SK-N-SH (cell line): ENCODE results near the gene SLC25A53.

Source experiments
- EP300 ChIP-seq, 2 experiments: IDR thresholded peaks; 2 replicates each; pipeline versions ENCODE4 v1.4.0 to v1.6.1; 2012; ENCODE audit warnings: borderline replicate concordance in 1 of 2, low read depth in 1 of 2, low read length in 1 of 2
- TF ChIP-seq, protein P1 (sequence below): IDR thresholded peaks from 2 replicates; pipeline ENCODE4 v1.4.0; 2012; ENCODE audit warnings: low read depth, borderline replicate concordance
- TF ChIP-seq, protein P2 (sequence below): fragments of 200-600 bp; sonication (generic); IDR thresholded peaks from 2 replicates; pipeline ENCODE4 v1.6.1; 2017; ENCODE audit warnings: antibody characterized with exemption, mild to moderate bottlenecking, moderate library complexity
- TF ChIP-seq, protein P3 (sequence below): IDR thresholded peaks from 2 replicates; pipeline ENCODE4 v1.6.1; 2012; ENCODE audit warnings: mild to moderate bottlenecking, low read depth, low read length, moderate library complexity

DNA sequence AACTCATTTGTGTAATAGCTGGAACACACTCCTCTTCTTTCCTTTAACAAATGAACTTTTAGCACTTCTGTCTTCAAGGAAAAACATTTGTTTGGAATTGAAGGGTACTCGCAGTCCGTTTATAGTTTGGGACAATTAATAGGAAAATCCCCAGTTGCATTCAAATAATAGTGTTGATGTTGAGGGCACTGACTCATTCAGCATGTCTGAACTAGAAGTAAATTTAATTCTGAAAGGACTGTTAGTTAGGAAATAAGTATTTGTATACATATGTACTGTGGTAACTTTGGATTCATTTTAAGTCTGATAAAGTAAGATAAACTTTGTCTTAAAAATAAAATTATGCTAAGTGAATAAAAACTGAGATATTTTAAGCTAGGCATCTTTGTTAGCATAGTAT lies 36.7 kb upstream of the SLC25A53 start:
- TF ChIP-seq, protein P1, sequence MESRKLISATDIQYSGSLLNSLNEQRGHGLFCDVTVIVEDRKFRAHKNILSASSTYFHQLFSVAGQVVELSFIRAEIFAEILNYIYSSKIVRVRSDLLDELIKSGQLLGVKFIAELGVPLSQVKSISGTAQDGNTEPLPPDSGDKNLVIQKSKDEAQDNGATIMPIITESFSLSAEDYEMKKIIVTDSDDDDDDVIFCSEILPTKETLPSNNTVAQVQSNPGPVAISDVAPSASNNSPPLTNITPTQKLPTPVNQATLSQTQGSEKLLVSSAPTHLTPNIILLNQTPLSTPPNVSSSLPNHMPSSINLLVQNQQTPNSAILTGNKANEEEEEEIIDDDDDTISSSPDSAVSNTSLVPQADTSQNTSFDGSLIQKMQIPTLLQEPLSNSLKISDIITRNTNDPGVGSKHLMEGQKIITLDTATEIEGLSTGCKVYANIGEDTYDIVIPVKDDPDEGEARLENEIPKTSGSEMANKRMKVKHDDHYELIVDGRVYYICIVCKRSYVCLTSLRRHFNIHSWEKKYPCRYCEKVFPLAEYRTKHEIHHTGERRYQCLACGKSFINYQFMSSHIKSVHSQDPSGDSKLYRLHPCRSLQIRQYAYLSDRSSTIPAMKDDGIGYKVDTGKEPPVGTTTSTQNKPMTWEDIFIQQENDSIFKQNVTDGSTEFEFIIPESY = no peak
- TF ChIP-seq EP300 (IDR thresholded peaks at IDR 0.05; ENCODE audit: borderline replicate concordance in 1 of 2, low read depth in 1 of 2, low read length in 1 of 2) = no peak
- TF ChIP-seq, protein P2, sequence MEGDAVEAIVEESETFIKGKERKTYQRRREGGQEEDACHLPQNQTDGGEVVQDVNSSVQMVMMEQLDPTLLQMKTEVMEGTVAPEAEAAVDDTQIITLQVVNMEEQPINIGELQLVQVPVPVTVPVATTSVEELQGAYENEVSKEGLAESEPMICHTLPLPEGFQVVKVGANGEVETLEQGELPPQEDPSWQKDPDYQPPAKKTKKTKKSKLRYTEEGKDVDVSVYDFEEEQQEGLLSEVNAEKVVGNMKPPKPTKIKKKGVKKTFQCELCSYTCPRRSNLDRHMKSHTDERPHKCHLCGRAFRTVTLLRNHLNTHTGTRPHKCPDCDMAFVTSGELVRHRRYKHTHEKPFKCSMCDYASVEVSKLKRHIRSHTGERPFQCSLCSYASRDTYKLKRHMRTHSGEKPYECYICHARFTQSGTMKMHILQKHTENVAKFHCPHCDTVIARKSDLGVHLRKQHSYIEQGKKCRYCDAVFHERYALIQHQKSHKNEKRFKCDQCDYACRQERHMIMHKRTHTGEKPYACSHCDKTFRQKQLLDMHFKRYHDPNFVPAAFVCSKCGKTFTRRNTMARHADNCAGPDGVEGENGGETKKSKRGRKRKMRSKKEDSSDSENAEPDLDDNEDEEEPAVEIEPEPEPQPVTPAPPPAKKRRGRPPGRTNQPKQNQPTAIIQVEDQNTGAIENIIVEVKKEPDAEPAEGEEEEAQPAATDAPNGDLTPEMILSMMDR = no peak
- TF ChIP-seq, protein P3, sequence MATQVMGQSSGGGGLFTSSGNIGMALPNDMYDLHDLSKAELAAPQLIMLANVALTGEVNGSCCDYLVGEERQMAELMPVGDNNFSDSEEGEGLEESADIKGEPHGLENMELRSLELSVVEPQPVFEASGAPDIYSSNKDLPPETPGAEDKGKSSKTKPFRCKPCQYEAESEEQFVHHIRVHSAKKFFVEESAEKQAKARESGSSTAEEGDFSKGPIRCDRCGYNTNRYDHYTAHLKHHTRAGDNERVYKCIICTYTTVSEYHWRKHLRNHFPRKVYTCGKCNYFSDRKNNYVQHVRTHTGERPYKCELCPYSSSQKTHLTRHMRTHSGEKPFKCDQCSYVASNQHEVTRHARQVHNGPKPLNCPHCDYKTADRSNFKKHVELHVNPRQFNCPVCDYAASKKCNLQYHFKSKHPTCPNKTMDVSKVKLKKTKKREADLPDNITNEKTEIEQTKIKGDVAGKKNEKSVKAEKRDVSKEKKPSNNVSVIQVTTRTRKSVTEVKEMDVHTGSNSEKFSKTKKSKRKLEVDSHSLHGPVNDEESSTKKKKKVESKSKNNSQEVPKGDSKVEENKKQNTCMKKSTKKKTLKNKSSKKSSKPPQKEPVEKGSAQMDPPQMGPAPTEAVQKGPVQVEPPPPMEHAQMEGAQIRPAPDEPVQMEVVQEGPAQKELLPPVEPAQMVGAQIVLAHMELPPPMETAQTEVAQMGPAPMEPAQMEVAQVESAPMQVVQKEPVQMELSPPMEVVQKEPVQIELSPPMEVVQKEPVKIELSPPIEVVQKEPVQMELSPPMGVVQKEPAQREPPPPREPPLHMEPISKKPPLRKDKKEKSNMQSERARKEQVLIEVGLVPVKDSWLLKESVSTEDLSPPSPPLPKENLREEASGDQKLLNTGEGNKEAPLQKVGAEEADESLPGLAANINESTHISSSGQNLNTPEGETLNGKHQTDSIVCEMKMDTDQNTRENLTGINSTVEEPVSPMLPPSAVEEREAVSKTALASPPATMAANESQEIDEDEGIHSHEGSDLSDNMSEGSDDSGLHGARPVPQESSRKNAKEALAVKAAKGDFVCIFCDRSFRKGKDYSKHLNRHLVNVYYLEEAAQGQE = no peak
